Stimulated activated CD4-positive, alpha-beta T cell treated with anti-CD3 and anti-CD28 coated beads, Interleukin-2, amount 100 ng/mL, for 24 hours (primary cell): ENCODE data around the gene MYO5B.
"Not testable (repeated sequence)": the region's sequence is repeated elsewhere in the genome, so short reads cannot be mapped to it uniquely, and the experiment has no call there.

ENCODE experiments used
- DNase-seq, 2 donors: peaks; one replicate each; pipeline ENCODE4 v3.0.0-alpha.2; 2020

MYO5B gene

GRCh38 chr18:50194631-50195532 is at the start of gene MYO5B:
Gene MYO5B, minus strand, starts transcription at chr18:50195147. Its CDS starts 354 bp downstream, at chr18:50194793.
- DNase-seq: peak; percentile 57 to 73

GRCh38 chr18:50241768-50242167 is 46.8 kb upstream of the MYO5B start:
- DNase-seq: not testable (repeated sequence)

GRCh38 chr18:50240080-50240563 is 45.2 kb upstream of the MYO5B start:
- DNase-seq: no peak

- no peak for DNase-seq
Observed at GRCh38 chr18:50232419-50232818, 37.5 kb upstream of the MYO5B start.

- DNase-seq: no peak
Observed at GRCh38 chr18:50231621-50232020, 36.7 kb upstream of the MYO5B start.

- DNase-seq: not testable (repeated sequence)
Observed at GRCh38 chr18:50220249-50220648, 25.3 kb upstream of the MYO5B start.

- DNase-seq: peak; percentile 28 to 30
Observed at GRCh38 chr18:50218432-50219197, 23.7 kb upstream of the MYO5B start.

GRCh38 chr18:50209311-50209710 is 14.4 kb upstream of the MYO5B start:
- DNase-seq: no peak

- DNase-seq: no peak
Observed at GRCh38 chr18:50207722-50208121, 12.8 kb upstream of the MYO5B start.

GRCh38 chr18:50203801-50204604 is 9.1 kb upstream of the MYO5B start:
- DNase-seq: peak in 1 of 2 donors; percentile 26

- no peak for DNase-seq
Observed at GRCh38 chr18:50201476-50202018, 6.6 kb upstream of the MYO5B start.

- no peak for DNase-seq
Observed at GRCh38 chr18:50199921-50200320, 5.0 kb upstream of the MYO5B start.

- no peak for DNase-seq
Observed at GRCh38 chr18:50199346-50199855, 4.5 kb upstream of the MYO5B start.

GRCh38 chr18:50196261-50196660 is 1.3 kb upstream of the MYO5B start:
- no peak for DNase-seq

- DNase-seq: no peak
Observed at GRCh38 chr18:50195689-50196088, 742 bp upstream of the MYO5B start.

GRCh38 chr18:50193796-50194630 is 934 bp downstream of the MYO5B start:
- no peak for DNase-seq

GRCh38 chr18:50192995-50193795 is 1.8 kb downstream of the MYO5B start:
- no peak for DNase-seq

GRCh38 chr18:50190926-50191325 is 4.0 kb downstream of the MYO5B start:
- DNase-seq: no peak

- DNase-seq: no peak
Observed at GRCh38 chr18:50190236-50190635, 4.7 kb downstream of the MYO5B start.

GRCh38 chr18:50189160-50189559 is 5.8 kb downstream of the MYO5B start:
- DNase-seq: no peak
